Activated CD4-positive, alpha-beta memory T cell treated with anti-CD3 and anti-CD28 coated beads for 36 hours (primary cell): ENCODE results near the gene SLC1A5. TPM values are rescaled to one million over a fixed set of nuclear protein-coding genes. Genes with fewer than 3 reads are reported as not detected.
A peak's percentile ranks its signal among the peaks of the same experiment; 100 is the strongest.
"Not testable (repeated sequence)": the region's sequence is repeated elsewhere in the genome, so short reads cannot be mapped to it uniquely, and the experiment has no call there.

Experiments used
- CTCF ChIA-PET: fragments of 350-600 bp; sonication (Branson Sonifier 250); formaldehyde crosslinking; loops from one replicate; lab custom pipeline; 2021; ENCODE audit warnings: antibody characterized with exemption, inconsistent platforms; lab: Charles Lee
- POLR2A ChIA-PET: fragments of 350-600 bp; sonication (Branson Sonifier 250); formaldehyde crosslinking; loops from one replicate; lab custom pipeline; 2021; ENCODE audit warnings: antibody characterized with exemption; lab: Charles Lee
- DNase-seq: peaks from one replicate; pipeline ENCODE4 v3.0.0-alpha.2; 2020
- H3K27ac Mint-ChIP-seq: one replicate; pipeline ENCODE4 v1.8.0; 2021; ENCODE audit warnings: mixed read lengths
- H3K27me3 Mint-ChIP-seq: one replicate; pipeline ENCODE4 v1.8.0; 2021; ENCODE audit warnings: mixed read lengths
- H3K36me3 Mint-ChIP-seq: one replicate; pipeline ENCODE4 v1.8.0; 2021; ENCODE audit warnings: mixed read lengths
- H3K4me1 Mint-ChIP-seq: one replicate; pipeline ENCODE4 v1.8.0; 2021; ENCODE audit warnings: low read depth, mixed read lengths
- H3K4me3 Mint-ChIP-seq: one replicate; pipeline ENCODE4 v1.8.0; 2021; ENCODE audit warnings: mild to moderate bottlenecking, mixed read lengths
- H3K9me3 Mint-ChIP-seq: one replicate; pipeline ENCODE4 v1.8.0; 2021; ENCODE audit warnings: mixed read lengths
- intact Hi-C: fragments of 100-400 bp; cut with micrococcal nuclease; formaldehyde crosslinking; loops from one replicate; pipeline ENCODE4 v1.15.1; 2023
- total RNA-seq, 2 experiments: library from RNA; stranded (reverse); gene quantifications; one replicate each; pipeline ENCODE4 v1.2.3, GENCODE V29; 2021

Gene SLC1A5
- total RNA-seq, 2 experiments from 2014 or later: 202 to 205 TPM

DNA sequence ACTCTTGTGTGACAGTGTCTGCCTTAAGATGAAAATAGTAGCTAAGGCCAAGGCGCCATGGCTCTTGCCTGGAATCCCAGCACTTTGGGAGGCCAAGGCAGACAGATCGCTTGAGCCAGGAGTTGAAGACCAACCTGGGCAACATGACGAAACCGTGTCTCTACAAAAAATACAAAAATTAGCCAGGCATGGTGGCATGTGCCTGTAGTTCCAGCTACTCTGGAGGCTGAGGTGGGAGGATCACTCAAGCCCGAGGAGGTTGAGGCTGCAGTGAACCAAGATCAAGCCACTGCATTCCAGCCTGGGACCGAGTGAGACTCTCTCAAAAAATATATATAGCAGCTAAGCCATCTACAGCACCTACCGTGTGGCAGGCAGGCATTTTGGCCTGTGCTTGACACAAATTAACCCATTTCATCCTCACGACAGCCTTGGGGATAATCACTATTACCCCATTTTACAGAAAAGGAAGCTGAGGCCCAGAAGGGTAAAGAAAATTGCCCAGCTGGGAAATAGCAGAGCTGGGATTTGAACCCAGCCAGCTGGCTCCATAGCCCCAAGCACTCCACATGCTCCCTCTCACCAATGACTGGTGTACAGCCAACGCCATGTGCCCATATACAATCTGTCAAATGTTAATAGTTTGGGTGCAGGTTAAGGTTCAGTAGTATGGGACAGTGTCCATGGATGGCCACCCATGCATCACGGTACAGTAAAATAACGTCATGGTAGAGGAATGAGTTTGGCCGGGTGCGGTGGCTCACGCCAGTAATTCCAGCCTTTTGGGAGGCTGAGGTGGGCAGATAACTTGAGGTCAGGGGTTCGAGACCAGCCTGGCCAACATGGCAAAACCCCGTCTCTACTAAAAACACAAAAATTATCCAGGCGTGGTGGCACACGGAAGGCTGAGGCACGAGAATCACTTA is 3.1 kb downstream of the SLC1A5 start:
- peaks cover 37% of the 10 kb centered on the region for H3K4me1 Mint-ChIP-seq

GRCh38 chr19:46784262-46785053 is 3.9 kb downstream of the SLC1A5 start:
- Mint-ChIP-seq H3K27ac (peak overlapping the region; percentile 99), H3K27me3 (no peaks in the 10 kb centered on the region), H3K4me3 (peak overlapping the region; percentile 95), H3K36me3 (peaks cover 64% of the 10 kb centered on the region), H3K4me1 (peaks cover 37% of the 10 kb centered on the region), H3K9me3 (no peaks in the 10 kb centered on the region)
- intact Hi-C loops: loop anchor here (2.0 to 5.0 kb wide), 4 partner anchors 37 to 1473 kb away; partner anchors contain the start of genes CARD8, FKRP, STRN4 and ZC3H4
- ChIA-PET POLR2A (interaction anchor here (0.6 to 4.0 kb wide), 13 partner anchors 8 to 329 kb away, joined by 3 to 19 read pairs (median 4); partner anchors contain the start of genes ARHGAP35, CALM3 and ZC3H4), CTCF (interaction anchor here (0.5 to 2.6 kb wide), 15 partner anchors 10 to 490 kb away, joined by 3 to 21 read pairs (median 4); no protein-coding TSS in a partner anchor)
- DNase-seq: peak; percentile 88

More for the DNA sequence above, 3.1 kb downstream of the SLC1A5 start:
- Mint-ChIP-seq H3K9me3 (no peaks in the 10 kb centered on the region), H3K36me3 (peaks cover 63% of the 10 kb centered on the region), H3K27ac (peak overlapping the region; percentile 99), H3K27me3 (no peaks in the 10 kb centered on the region), H3K4me3 (peak overlapping the region; percentile 95)
- ChIA-PET CTCF (interaction anchor here (0.5 to 2.6 kb wide), 17 partner anchors 9 to 489 kb away, joined by 3 to 21 read pairs (median 4); no protein-coding TSS in a partner anchor), POLR2A (interaction anchor here (0.6 to 4.0 kb wide), 16 partner anchors 9 to 489 kb away, joined by 3 to 19 read pairs (median 4); partner anchors contain the start of genes ARHGAP35, CALM3 and ZC3H4)
- DNase-seq: peak; percentile 35
- intact Hi-C loops: loop anchor here (2.0 to 5.0 kb wide), 4 partner anchors 38 to 1472 kb away; partner anchors contain the start of genes CARD8, FKRP, STRN4 and ZC3H4

DNA sequence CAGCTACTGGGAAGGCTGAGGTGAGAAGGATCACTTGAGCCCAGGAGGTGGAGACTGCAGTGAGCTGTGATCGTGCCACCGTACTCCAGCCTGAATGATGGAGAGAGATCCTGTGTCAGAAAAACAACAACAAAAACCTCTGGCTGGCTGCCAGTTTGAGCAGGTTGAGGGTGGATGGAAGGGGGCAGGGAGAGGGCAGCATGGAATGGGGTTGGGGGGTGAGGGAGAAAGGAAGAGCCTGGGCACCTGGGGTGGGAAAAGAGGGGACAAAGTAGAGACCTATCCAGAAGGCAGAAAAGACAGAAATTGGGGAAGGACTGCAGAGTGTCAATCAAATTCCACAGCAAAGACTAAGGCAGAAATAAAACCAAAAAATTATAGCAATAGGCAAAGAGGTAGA is 4.7 kb downstream of the SLC1A5 start:
- ChIA-PET CTCF (interaction anchor here (1.1 to 2.6 kb wide), 6 partner anchors 17 to 461 kb away, joined by 3 to 21 read pairs (median 9); no protein-coding TSS in a partner anchor), POLR2A (interaction anchor here (0.9 to 4.0 kb wide), 7 partner anchors 10 to 327 kb away, joined by 4 to 19 read pairs (median 9); partner anchors contain the start of genes ARHGAP35 and CALM3)
- Mint-ChIP-seq H3K4me3 (peak overlapping the region; percentile 95), H3K36me3 (peaks cover 68% of the 10 kb centered on the region), H3K9me3 (no peaks in the 10 kb centered on the region), H3K4me1 (peaks cover 33% of the 10 kb centered on the region), H3K27me3 (no peaks in the 10 kb centered on the region), H3K27ac (peak overlapping the region; percentile 99)
- no peak for DNase-seq
- intact Hi-C loops: loop anchor here (2.0 kb wide), 1 partner anchor 171 kb away; no protein-coding TSS in a partner anchor

DNA sequence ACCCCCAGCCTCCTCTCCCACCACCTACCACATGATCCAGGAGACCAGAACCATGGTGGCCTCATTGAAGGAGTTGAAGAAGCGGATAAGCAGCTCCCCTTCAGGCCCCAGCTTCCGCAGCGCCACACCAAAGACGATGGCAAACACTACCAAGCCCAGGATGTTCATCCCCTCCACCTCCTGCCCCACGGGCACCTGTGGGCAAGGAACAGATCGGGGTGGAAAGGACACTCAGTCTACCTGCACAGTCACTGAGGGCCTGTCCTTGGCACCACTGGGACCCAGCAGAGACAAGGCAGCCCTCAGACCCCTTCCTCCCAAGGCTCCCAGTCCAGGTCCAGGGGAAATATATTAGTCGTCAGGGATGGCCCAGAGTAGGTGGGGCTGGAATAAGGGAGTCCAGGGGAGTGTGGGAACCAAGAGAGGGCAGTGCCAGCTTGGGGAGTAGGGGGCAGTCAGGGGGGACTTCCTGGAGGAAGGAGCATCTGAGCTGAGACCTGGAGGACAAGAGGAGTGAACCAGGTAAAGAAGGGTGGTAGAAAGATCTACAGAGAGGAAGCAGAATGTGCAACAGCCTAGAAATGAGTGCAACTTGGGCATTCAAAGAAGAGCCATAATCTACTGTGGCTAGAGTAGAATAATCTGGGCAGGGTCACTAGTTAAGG is 5.9 kb downstream of the SLC1A5 start:
- no peaks in the 10 kb centered on the region for H3K9me3 Mint-ChIP-seq
- H3K4me3 Mint-ChIP-seq: peak overlapping the region; percentile 95
- POLR2A ChIA-PET: no interaction called here
- H3K4me1 Mint-ChIP-seq: peaks cover 35% of the 10 kb centered on the region
- H3K27ac Mint-ChIP-seq: peak overlapping the region; percentile 74
- intact Hi-C loops: no loop called here
- no peaks in the 10 kb centered on the region for H3K27me3 Mint-ChIP-seq
- CTCF ChIA-PET: interaction anchor here (1.2 kb wide), 1 partner anchor 16 kb away, joined by 4 read pairs; no protein-coding TSS in a partner anchor
- no peak for DNase-seq
- peaks cover 78% of the 10 kb centered on the region for H3K36me3 Mint-ChIP-seq

GRCh38 chr19:46777956-46778645 is 10.3 kb downstream of the SLC1A5 start:
- DNase-seq, H3K4me3 Mint-ChIP-seq, intact Hi-C loops, H3K27ac Mint-ChIP-seq, H3K27me3 Mint-ChIP-seq, POLR2A ChIA-PET, H3K9me3 Mint-ChIP-seq: not testable (repeated sequence)
- CTCF ChIA-PET: interaction anchor here (1.7 kb wide), 1 partner anchor 11 kb away, joined by 8 read pairs; no protein-coding TSS in a partner anchor
- peaks cover 60% of the 10 kb centered on the region for H3K36me3 Mint-ChIP-seq
- peaks cover 20% of the 10 kb centered on the region for H3K4me1 Mint-ChIP-seq

DNA sequence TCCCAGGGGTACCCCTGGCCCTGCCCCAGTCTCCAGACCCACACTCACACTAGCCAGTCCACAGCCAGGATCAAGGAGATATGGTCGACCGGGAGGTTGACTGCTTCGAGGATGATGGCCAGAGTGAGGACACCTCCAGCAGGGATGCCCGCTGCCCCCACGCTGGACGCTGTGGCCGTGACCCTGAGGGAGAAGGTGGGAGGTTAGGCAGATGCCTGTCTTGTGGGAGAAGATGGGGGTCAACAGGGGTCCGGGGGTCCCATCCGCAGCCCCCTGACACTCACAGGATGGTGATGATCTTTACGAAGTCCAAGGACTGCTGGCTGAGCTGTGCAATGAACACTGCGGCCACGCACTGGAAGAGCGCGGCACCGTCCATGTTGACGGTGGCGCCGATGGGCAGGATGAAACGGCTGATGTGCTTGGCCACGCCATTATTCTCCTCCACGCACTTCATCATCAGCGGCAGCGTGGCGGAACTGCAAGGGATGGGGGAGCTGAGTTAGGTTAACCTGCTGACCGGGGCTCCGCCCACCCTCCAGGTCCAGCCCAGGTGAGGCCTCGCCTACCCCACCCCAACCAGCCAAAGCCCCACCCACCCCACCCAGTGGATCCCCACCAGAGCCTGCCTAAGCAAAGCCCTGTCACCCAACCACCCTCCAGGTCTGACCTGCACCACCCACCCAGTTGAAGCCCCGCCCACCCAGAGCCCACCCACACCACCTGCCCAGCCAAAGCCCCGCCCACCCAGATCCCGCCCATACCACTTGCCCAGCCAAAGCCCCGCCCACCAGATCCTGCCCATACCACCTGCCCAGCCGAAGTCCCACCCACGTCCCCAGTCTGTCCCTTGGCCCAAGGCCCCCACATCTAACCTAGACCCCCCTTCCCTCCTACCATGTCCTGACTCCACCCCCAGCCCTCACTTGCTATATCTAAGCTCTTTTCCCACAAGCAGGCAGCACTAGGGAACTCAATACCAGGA is 11.2 kb downstream of the SLC1A5 start:
- Mint-ChIP-seq H3K36me3 (peaks cover 53% of the 10 kb centered on the region), H3K4me1 (peaks cover 12% of the 10 kb centered on the region), H3K27me3 (no peaks in the 10 kb centered on the region), H3K9me3 (no peaks in the 10 kb centered on the region), H3K27ac (peak overlapping the region; percentile 33), H3K4me3 (no peak overlapping the region)
- intact Hi-C loops: no loop called here
- DNase-seq: peak; percentile 34
- CTCF ChIA-PET: interaction anchor here (0.6 to 1.7 kb wide), 2 partner anchors 10 to 29 kb away, joined by 3 to 8 read pairs; no protein-coding TSS in a partner anchor
- POLR2A ChIA-PET: interaction anchor here (1.4 kb wide), 1 partner anchor 8 kb away, joined by 8 read pairs; no protein-coding TSS in a partner anchor

DNA sequence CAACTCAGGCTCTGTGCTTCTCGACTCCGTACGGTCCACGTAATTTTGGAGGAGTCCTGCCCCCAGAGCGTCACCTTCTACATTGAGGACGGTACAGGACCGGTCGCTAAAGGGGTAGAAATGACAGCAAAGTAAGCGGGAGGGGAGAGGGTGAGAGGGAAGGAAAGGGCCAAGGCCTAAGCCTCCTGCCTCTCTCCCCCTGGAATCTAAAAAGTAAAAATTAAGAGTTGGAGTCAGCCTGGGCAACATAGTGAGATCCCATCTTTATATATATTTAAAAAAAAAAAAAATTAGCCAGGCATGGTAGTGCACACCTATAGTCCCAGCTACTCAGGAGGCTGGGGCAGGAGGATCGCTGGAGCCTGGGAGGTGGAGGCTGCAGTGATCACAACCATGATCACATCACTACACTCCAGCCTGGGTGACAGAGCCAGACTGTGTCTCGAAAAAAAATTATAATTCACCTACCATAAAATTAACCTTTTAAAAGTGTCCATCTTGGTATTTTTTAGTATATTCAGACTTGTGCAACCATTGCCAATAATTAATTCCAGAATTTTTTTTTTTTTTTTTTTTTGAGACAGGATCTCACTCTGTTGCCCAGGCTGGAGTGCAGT is 12.6 kb downstream of the SLC1A5 start:
- ChIA-PET CTCF (no interaction called here), POLR2A (interaction anchor here (1.4 kb wide), 1 partner anchor 9 kb away, joined by 8 read pairs; no protein-coding TSS in a partner anchor)
- peaks cover 42% of the 10 kb centered on the region for H3K36me3 Mint-ChIP-seq
- peaks cover 8% of the 10 kb centered on the region for H3K4me1 Mint-ChIP-seq
- H3K27me3 Mint-ChIP-seq: no peaks in the 10 kb centered on the region
- H3K9me3 Mint-ChIP-seq: no peaks in the 10 kb centered on the region
- intact Hi-C loops: no loop called here
- no peak overlapping the region for H3K4me3 Mint-ChIP-seq
- H3K27ac Mint-ChIP-seq: no peak overlapping the region
- DNase-seq: no peak

DNA sequence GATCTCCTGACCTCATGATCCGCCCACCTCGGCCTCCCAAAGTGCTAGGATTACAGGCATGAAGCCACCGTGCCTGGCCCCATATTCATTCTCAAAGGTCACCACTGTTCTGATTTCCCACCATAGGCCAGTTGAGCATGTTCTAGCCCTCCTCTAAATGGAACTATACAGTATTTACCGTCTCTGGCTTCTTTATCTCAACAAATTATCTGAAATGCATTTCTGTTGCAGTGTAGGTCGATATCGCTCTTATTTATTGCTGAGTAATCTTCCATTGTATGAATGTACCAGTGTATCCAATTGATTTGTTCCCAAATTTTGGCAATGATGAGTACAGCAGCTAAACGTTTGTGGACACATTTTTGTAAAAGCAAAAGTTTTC is 15.4 kb downstream of the SLC1A5 start:
- Mint-ChIP-seq H3K9me3 (no peaks in the 10 kb centered on the region), H3K4me3 (no peak overlapping the region), H3K4me1 (peaks cover 4% of the 10 kb centered on the region), H3K27ac (no peak overlapping the region), H3K27me3 (no peaks in the 10 kb centered on the region), H3K36me3 (peaks cover 31% of the 10 kb centered on the region)
- intact Hi-C loops: no loop called here
- ChIA-PET CTCF (interaction anchor here (1.0 to 1.4 kb wide), 2 partner anchors 23 to 67 kb away, joined by 3 to 4 read pairs; no protein-coding TSS in a partner anchor), POLR2A (interaction anchor here (1.2 to 2.5 kb wide), 2 partner anchors 11 to 15 kb away, joined by 3 to 10 read pairs; no protein-coding TSS in a partner anchor)
- DNase-seq: no peak
